ENCODE data around the gene CCDC159.
"Not testable (repeated sequence)": the region's sequence is repeated elsewhere in the genome, so short reads cannot be mapped to it uniquely, and the experiment has no call there.

The CCDC159 gene

DNA sequence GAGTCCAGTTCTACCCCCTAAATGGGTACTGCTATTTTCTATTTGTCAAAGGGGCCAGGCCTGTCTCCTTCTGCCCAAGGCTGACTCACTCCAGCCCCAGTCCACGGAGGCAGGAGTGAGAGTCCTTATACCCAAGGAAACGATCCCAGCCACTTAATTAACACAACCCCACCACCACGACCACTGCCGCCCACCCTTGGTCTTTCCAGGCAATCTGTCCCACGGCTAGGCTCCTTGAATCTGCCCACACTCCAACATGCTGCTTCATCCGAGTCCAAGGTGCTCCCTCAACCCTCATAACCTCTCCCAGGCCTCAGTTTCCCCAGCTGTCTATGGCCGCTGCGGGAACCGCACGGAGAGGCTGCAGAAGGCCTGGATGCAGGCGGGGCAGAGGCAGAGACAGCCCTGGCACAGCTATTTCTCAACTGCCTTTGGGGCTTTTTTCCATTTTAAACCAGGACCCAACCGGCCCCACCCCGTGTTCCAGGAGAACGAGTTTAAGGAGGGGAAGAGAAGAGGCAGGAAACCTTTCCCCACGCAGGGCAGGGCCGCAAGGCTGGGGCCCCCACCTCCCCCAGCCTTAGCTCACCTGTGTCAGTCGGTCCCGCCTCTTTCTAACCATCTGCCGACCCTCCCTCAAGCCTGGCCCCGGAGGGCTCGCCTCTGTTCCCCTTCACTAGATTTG is 7.6 kb upstream of the CCDC159 start:
- DNase-seq, result no peak

DNA sequence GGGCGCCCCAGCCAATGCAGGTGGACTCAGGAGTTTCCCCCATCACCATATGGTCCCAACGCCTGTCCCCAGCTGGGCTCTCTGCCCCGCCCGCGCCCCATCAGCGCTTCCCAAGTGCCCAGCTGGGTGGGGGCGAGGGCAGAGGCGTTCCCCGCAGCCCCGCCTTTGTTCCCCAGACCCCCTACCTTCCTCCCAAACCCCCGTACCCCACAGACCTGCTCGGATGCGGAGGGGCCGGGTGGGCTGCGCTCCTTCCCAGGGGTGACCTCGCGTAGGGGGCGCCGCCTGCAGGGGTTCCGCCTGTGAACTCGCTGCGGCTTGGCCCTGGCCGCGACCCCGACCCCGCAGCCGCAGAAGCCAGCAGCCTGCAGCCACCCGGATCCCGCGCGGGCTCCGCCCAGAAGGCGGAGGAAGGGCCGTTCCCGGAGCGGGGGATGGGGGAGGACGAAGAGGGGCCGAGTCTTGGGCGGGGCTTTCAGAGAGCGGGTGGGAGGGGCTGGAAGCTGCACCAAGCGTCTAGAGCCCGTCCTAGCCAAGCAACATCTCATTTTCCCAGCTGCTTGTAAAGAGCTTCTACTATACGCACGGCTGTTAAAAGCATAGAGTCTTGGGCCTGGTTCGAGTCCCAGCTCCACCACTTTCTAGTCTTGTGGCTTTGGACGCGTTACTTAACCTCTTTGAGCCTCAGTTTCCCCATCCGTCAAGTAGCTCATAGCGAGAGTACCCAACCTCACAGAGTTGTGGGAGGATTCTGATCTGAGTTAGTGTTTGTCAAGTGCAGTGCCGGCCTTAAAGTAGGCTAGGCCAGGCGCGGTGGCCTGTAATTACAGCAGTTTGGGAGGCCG is 6.8 kb upstream of the CCDC159 start, which contains the start of gene RAB3D:
Gene RAB3D, minus strand, starts transcription at position 404 of the 845 bp plus-strand sequence. CDS start 2,258 bp downstream, outside the sequence.
- peak; percentile 56 to 73 (median 62) for DNase-seq

DNA sequence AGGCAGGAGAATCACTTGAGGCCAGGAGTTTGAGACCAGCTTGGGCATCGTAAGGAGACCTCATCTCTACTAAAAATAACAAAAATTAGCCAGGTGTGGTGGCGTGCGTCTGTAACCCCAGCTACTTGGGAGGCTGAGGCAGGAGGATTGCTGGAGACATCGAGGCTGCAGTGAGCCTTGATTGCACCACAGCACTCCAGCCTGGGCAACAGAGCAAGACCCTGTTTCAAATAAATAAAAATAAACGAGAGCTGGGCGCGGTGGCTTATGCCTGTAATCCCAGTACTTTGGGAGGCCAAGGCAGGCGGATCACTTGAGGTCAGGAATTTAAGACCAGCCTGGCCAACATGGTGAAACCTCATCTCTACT is 6.2 kb upstream of the CCDC159 start:
- DNase-seq, result not testable (repeated sequence)

DNA sequence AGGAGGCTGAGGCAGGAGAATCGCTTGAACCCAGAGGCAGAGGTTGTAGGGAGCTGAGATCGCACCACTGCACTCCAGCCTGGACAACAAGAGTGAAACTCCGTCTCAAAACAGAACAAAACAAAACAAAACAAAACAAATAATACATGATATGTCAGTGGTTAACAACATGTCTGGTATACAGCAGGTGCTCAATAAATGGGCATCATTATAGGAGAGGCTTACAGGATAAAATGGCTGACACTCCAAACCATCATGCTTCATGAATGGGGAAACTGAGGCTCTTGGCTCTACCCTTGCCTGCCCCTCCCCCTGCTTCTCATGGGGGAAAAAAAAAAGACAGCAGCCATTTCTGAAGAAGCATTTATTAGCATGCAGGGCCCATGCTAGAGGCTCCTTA is 3.9 kb upstream of the CCDC159 start:
- DNase-seq, result no peak

DNA sequence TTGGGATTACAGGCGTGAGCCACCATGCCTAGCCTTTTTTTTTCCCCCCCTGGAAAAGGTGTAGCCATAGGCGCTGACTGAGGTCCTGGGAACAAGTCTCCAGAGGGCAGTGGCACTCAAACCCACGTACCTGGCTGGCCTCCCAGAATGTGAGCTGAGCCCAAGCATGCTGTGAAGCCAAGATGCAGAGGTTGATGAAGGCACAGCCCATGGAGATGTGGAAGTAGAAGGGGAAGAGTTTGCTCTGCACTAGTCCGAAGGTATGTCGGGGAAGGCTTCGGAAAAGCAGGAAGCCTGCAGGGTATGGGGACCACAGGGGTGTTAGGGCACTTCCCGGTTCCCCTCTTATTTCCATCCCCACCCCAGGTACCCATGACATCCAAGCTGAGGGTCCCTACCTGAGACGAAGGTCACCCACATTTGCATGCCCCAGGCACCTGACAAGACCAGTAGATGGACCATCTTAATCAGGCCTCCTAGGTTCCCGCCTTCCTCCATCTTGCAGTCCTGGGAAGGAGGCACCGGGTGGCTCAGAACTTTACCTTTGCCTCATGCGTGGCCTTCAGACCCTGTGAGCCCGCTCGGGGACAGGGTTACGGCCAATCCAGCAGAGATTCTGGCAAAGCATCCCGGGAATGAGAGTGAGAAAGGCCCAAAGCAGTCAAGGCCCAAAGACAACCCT is 1.1 kb upstream of the CCDC159 start:
- no peak for DNase-seq

DNA sequence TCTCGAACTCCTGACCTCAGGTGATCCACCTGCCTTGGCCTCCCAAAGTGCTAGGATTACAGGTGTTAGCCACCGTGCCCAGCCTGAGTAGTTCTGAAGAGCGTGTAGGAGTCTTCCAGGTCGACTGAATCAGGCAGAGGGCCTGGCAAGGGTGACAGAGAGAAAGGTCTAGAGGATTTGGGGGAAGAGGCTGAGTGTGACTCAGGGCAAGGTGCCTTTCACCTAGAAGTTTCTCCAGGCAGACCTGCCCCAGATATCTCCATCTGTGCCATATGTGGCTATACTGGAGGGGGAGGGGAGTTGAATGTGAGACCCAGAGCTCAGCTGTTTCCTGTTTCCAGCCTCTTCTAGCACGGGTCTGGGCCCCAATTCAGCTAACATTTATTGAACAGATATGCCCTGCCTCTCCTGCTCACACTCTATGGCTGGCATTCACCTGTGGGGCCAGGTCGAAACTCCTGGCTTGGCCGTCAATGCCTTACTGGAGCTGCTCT is 1.3 kb downstream of the CCDC159 start:
- no peak for DNase-seq

DNA sequence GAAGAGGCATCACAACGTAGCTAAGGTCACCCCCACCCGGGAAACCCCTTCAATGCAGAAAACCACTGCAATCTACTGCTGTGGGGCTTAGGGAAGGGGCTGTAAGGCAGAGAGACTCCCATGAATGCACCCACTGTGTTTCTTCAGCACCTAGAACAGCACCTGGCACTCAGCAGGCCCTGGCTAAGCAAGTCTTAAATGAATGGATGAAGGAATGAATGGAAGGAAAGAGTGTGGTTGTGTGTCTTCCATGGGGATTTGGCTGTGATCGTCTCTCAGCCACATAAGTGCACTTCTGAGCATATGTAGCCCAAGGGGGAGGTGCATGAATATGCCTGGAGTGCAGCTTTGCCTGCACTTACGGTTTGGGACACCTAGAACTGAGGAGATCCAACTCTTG is 2.9 kb downstream of the CCDC159 start:
- DNase-seq, result no peak

DNA sequence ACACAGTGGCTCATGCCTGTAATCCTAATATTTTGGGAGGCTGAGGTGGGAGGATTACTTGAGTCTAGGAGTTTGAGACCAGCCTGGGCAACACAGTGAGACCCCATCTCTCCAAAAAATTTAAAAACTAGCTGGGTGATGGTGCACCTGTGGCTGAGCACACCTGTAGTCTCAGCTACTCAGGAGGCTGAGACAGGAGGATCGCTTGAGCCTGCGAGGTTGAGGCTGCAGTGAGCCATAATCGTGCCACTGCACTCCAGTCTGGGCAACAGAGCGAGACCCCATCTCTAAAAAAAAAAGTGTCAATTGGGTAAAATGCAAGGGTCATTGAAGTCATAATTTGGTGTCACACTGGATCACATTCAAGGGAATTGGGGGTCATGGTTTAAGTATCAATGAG is 7.8 kb downstream of the CCDC159 start:
- not testable (repeated sequence) for DNase-seq

DNA sequence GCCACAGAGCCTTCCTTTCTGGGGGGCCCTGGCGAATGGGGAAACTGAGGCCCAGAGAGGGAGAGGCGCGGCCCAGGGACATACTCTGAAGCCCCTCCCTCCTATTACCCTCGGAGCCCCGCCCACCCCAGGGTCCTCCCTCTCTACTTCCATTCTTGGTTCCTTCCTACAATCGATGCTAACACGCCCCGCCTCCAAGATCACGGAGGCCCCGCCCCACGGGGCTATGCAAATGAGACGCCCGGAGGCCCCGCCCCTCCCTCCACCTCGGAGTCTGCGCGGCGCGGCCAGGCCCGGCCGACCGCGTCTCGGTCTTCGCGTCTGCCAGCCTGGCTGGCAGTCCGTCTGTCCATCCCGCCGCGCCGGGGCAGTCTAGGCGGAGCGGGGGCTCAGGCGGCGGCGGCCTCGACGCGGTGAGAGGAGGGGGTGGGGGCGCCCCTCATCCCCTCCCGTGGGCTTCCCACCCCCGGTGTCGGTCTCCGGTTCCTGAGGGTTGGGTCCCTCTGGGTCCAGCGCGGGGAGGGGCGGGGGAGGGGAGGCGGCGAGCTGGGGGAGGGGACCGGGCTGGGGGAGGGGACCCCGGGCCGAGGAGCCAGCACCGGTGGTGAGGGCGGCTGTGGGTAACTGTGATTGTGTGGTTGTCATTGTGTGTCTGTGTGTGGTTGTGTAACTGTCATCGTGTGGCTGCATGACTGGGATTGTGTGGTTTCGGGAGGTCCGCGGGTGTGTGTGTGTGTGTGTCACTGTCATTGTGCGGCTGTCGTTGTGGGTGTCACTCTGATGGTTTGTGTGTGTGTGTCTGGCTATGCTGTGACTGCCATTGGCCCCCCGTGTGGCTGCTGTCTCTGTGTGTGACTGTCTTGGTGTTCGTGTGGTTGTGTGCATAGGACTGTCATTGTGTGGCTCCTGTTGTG is 9.1 kb downstream of the CCDC159 start, which contains the start of gene PLPPR2:
Gene PLPPR2, plus strand, starts transcription at position 273 of the 914 bp plus-strand sequence. CDS start 2,242 bp downstream, outside the sequence.
- DNase-seq, result peak; percentile 68 to 70 (median 69)

DNA sequence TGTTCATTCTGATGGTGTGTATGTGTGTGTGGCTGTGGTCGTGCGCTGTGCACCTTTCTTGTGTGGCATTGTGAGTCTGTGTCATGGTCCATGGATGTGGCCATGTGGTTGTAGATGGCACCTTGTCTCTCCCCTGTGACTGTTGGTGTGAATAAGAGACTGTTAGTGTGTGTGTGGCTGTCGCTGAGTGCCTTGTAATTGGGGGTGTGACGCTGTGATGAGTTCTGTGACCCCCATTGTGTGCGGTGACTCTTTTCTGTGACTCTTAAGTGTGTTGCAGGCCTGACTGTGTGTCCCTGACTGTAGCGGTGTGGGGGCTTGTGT is 9.7 kb downstream of the CCDC159 start:
- no peak for DNase-seq

DNA sequence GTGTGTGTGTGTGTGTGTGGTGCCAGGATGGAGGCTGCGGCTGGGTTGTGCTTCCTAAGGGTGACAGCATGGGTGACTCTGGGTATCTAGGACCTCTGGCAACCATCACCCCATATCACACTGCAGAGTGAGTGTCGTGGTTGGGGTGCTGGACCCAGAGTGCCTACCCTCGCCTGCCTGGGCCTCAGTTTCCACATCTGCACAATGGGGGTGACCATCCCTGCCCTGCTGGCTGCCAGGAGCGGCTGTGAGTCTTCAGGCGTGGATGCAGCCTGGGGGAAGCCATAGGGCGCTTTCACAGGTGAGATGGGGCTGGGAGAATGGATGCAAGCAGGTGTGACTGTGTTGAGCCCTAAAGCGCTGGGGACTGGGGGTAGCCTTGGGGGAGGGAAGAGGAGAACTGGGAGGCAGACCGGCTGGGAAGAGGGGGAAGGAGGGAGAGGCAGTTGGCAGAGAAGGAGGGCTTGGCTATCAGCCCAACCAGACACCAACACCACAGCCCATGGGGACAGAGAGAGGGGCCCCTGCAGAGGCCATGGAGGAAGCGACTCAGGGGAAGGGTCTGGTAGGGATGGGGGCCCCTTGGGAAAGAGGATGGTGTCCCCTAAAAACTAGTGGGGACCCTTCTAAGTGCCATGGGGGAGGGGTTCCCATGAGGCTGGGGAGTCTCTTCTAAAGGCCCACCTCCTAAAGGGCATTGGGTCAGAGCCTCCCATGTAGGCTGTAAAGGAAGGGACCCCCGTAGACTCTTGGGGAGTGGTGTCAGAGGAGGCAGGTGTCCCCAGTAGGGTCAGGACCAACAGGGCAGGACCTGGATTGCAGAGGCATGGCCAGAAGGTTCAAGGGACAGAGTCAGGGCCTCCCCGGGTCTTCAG is 10.6 kb downstream of the CCDC159 start:
- DNase-seq, result no peak

DNA sequence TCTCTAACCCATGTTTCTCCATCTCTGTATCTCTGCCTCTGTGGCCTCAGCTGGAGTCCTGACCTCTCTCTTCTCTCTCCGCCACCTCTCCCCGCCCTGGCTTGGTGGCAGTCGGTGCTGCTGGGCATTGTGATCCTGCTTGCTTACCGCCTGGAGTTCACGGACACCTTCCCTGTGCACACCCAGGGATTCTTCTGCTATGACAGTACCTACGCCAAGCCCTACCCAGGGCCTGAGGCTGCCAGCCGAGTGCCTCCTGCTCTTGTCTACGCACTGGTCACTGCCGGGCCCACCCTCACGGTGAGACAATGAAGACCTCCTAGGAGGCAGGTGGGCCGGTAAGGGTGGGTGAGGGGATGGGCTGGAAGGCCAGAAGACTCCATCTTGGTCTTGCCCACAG is 13.1 kb downstream of the CCDC159 start:
- DNase-seq, result no peak

DNA sequence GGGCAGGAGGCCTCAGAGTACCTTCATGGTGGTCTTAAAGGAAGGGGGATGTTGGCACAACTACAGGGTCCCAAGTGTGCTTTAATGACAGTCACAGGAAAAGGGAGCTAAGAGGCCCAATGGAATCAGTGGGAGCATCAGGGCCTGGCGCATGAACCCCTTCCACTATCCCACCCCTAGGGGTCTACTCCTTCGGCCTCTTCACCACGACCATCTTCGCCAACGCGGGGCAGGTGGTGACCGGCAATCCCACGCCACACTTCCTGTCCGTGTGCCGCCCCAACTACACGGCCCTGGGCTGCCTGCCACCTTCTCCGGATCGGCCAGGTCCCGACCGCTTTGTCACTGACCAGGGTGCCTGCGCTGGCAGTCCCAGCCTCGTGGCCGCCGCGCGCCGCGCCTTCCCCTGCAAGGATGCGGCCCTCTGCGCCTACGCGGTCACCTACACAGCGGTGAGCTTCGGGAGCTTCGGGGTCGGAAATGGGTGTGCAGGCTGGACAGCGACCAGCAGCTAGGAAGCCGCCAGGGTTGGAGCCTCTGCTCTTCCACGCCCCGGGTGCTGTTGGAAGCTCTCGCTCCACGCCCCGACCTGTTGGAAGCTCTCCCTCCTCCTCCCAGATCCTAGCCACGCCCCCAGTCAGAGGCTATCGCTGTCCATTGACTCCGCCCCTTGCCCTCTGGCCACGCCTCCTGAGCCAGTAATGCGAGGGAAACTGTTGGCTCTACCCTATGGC is 14.9 kb downstream of the CCDC159 start:
- DNase-seq, result no peak

DNA sequence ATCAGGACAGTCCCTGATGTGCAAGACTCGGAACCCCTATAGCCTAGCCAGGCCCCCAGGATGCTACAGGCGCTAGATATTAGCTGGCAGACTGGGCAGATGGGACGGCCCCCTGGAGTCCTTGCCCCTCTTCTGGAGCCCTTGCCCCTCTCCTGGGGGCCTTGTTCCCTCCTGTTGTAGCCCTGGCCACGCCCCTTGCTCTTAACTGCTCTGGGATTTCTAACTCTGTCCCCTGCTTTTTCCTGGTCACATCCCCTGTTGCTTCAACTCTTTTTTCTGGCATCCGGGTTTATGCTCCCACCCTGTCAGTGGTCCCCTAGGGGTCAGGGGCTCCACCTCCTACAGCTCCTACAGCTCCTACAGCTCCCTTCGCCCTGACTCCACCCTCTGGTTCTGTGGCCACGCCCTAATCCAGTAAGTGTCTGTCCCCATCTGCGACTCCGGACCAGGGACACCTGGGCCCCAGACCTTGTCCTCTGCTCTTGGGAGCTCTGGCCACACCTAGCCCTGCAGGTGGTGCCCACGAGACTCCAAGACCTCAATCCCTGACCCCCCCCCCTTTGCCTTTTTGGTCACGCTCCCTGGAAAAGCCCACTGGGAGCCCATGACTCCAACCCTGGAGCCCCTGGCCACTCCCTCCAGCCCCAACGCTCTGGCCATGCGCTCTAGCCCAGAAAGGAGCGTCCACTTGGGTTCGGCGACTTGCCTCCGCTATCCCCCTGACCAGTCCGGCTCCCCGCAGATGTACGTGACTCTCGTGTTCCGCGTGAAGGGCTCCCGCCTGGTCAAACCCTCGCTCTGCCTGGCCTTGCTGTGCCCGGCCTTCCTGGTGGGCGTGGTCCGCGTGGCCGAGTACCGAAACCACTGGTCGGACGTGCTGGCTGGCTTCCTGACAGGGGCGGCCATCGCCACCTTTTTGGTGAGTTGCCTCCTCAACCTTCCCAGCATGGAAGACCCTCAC is 15.7 kb downstream of the CCDC159 start:
- DNase-seq, result no peak

DNA sequence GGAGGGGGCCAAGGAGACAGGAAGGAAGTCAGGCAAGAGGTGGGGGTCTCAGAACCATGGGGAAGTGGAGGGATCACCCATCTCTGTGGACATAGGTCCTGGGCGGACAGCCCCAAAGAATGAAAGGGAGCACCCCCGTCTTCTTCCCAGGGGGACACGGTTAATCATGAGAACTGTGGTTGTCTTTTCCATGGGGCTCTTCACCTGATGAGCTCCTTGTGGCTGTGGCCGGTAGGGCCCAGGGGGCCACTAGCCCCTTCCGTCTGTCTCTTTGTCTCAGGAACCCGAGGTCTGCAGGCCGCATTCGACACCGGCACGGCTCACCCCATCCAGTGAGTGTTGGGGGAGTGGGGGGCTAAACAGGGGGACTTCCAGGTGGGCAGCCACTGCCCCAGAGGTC is 17.6 kb downstream of the CCDC159 start:
- DNase-seq, result no peak

DNA sequence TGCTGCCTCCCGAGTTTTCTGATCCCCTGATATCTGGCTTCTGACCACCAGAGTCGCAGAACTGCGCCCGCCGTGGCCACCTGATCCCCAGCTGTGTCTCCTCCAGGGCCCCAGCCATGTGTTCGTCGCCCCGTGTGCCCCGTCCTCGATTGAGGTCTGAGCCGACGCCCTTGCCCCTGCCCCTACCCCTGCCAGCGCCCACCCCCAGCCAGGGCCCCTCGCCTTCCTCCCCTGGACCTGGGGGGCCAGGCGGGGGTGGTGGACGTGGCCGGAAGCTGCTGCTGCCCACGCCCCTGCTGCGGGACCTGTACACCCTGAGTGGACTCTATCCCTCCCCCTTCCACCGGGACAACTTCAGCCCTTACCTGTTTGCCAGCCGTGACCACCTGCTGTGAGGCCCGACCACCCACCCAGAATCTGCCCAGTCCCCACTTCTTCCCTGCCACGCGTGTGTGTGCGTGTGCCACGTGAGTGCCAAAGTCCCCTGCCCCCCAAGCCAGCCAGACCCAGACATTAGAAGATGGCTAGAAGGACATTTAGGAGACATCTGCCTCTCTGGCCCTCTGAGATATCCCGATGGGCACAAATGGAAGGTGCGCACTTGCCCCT is 18.1 kb downstream of the CCDC159 start:
- DNase-seq, result no peak

DNA sequence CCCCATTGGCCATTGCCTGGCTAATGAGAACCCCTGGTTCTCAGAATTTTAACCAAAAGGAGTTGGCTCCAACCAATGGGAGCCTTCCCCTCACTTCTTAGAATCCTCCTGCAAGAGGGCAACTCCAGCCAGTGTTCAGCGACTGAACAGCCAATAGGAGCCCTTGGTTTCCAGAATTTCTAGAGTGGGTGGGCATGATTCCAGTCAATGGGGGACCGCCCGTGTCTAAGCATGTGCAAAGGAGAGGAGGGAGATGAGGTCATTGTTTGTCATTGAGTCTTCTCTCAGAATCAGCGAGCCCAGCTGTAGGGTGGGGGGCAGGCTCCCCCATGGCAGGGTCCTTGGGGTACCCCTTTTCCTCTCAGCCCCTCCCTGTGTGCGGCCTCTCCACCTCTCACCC is 18.6 kb downstream of the CCDC159 start:
- no peak for DNase-seq

DNA sequence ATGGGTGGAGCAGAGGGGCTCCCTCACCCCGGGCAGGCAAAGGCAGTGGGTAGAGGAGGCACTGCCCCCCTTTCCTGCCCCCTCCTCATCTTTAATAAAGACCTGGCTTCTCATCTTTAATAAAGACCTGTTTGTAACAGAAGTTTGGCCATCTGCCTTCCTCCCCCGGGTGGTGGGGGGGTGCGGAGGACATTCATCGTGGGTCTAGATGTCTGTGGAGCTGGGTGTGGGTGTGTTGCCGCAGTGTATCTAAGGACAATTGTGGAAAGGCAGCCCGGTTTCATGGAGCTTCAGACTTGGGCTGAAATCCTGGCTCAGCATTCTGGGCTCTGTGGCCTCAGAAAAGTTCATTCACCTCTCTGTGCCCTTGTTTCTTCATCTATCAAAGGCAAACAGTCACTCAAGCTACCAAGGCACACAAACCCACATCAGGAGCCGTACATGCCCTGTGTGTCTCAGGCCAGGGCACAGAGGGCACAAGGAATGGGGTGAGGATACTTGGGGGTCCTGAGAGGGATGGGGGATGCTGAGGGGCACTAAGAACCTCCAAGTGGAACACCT is 19.3 kb downstream of the CCDC159 start:
- no peak for DNase-seq

DNA sequence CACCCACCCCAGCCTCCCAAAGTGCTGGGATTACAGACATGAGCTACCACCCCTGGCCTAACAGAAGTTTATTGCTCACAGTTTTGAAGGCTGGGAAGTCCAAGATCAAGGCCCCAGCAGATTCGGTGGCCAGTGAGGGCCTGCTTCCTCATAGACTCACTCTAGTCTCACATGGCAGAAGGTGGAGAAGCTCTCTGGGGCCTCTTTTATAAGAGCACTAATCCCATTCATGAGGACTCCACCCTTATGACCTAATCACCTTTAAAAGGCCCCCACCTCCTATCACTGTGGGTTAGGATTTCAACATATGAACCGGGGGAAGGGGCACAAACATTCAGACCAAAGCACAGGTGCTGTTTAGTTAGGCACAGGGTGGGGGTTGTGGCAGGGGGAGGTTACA is 21.2 kb downstream of the CCDC159 start:
- no peak for DNase-seq
